Calu3 (cell line): Measurements from ENCODE around the gene CATSPERZ. TPM values are rescaled to one million over a fixed set of nuclear protein-coding genes. Genes with fewer than 3 reads are reported as not detected.

Experiments used
- BruUV-seq: library from RNA; stranded (reverse); fragments of 400-500 nt; replicated peaks from 2 replicates; lab custom pipeline; 2021; lab: Mats Ljungman, UMichigan
- CTCF ChIA-PET: fragments of 300-600 bp; sonication (Branson Sonifier 250); formaldehyde crosslinking; loops from one replicate; lab custom pipeline; 2022; ENCODE audit warnings: antibody characterized with exemption; lab: Charles Lee
- DNase-seq: peaks from one replicate; pipeline ENCODE4 v3.0.0; 2022
- H3K27ac Mint-ChIP-seq: one replicate; pipeline ENCODE4 v1.8.0; 2022; ENCODE audit warnings: mixed read lengths; ENCODE audit not compliant: unreplicated experiment
- H3K27me3 Mint-ChIP-seq: one replicate; pipeline ENCODE4 v1.8.0; 2022; ENCODE audit warnings: mixed read lengths; ENCODE audit not compliant: unreplicated experiment
- H3K36me3 Mint-ChIP-seq: one replicate; pipeline ENCODE4 v1.8.0; 2022; ENCODE audit warnings: mild to moderate bottlenecking, moderate library complexity, mixed read lengths; ENCODE audit not compliant: insufficient read depth, unreplicated experiment
- H3K4me1 Mint-ChIP-seq: one replicate; pipeline ENCODE4 v1.8.0; 2022; ENCODE audit warnings: mild to moderate bottlenecking, low read depth, mixed read lengths; ENCODE audit not compliant: unreplicated experiment
- H3K4me3 Mint-ChIP-seq: one replicate; pipeline ENCODE4 v1.8.0; 2022; ENCODE audit warnings: mild to moderate bottlenecking, low read depth, moderate library complexity, mixed read lengths; ENCODE audit not compliant: unreplicated experiment
- H3K9me3 Mint-ChIP-seq: one replicate; pipeline ENCODE4 v1.8.0; 2022; ENCODE audit warnings: low read depth, mixed read lengths; ENCODE audit not compliant: unreplicated experiment
- CTCF ChIP-seq: fragments of 200-600 bp; IDR thresholded peaks from one replicate; pipeline ENCODE4 v1.8.0; 2022; ENCODE audit warnings: antibody characterized with exemption; ENCODE audit not compliant: unreplicated experiment
- intact Hi-C: fragments of 100-400 bp; cut with micrococcal nuclease; formaldehyde crosslinking; loops from one replicate; pipeline ENCODE4 v1.10.0; 2022; ENCODE audit not compliant: unreplicated experiment
- total RNA-seq: library from RNA; stranded (reverse); gene quantifications from 2 replicates; pipeline ENCODE4 v1.2.3, GENCODE V29; 2022

The CATSPERZ gene
- total RNA-seq, 1 experiment from 2014 or later: 0.85 TPM

- no TSS peak for BruUV-seq
- intact Hi-C loops: no loop called here
- Mint-ChIP-seq H3K36me3 (no peaks in the 10 kb centered on the region), H3K9me3 (no peaks in the 10 kb centered on the region), H3K4me3 (peak overlapping the region; percentile 52), H3K27ac (no peak overlapping the region), H3K27me3 (no peaks in the 10 kb centered on the region), H3K4me1 (peaks cover 9% of the 10 kb centered on the region)
- TF ChIP-seq CTCF: no peak
- CTCF ChIA-PET: interaction anchor here (0.8 to 2.3 kb wide), 6 partner anchors 9 to 106 kb away, joined by 3 to 27 read pairs (median 8); partner anchors contain the start of genes PRDX5 and TRMT112
- DNase-seq: no peak
These were observed 42.9 kb downstream of the CATSPERZ start for GRCh38 chr11:64342869-64343745.

- Mint-ChIP-seq H3K9me3 (no peaks in the 10 kb centered on the region), H3K27ac (no peak overlapping the region), H3K27me3 (no peaks in the 10 kb centered on the region), H3K4me3 (no peak overlapping the region), H3K36me3 (no peaks in the 10 kb centered on the region), H3K4me1 (peaks cover 9% of the 10 kb centered on the region)
- CTCF ChIA-PET: interaction anchor here (0.8 to 2.3 kb wide), 2 partner anchors 11 to 38 kb away, joined by 3 to 22 read pairs; partner anchors contain the start of gene ESRRA
- intact Hi-C loops: no loop called here
- peak; percentile 54 for DNase-seq
- TF ChIP-seq CTCF: peak; percentile 27
- BruUV-seq: no TSS peak
These were observed 43.8 kb downstream of the CATSPERZ start for GRCh38 chr11:64343767-64344559.

- H3K9me3 Mint-ChIP-seq: no peaks in the 10 kb centered on the region
- H3K36me3 Mint-ChIP-seq: no peaks in the 10 kb centered on the region
- intact Hi-C loops: no loop called here
- peaks cover 9% of the 10 kb centered on the region for H3K4me1 Mint-ChIP-seq
- no peak for TF ChIP-seq CTCF
- H3K27ac Mint-ChIP-seq: no peak overlapping the region
- no TSS peak for BruUV-seq
- DNase-seq: no peak
- no peak overlapping the region for H3K4me3 Mint-ChIP-seq
- no peaks in the 10 kb centered on the region for H3K27me3 Mint-ChIP-seq
- CTCF ChIA-PET: interaction anchor here (0.6 to 0.8 kb wide), 2 partner anchors 12 to 39 kb away, joined by 3 read pairs; partner anchors contain the start of gene ESRRA
These were observed 44.6 kb downstream of the CATSPERZ start for GRCh38 chr11:64344787-64345186.

- BruUV-seq: no TSS peak
- CTCF ChIA-PET: no interaction called here
- Mint-ChIP-seq H3K36me3 (no peaks in the 10 kb centered on the region), H3K9me3 (no peaks in the 10 kb centered on the region), H3K4me3 (no peak overlapping the region), H3K27me3 (no peaks in the 10 kb centered on the region), H3K4me1 (peaks cover 9% of the 10 kb centered on the region), H3K27ac (peak overlapping the region; percentile 59)
- no peak for DNase-seq
- TF ChIP-seq CTCF: no peak
- intact Hi-C loops: no loop called here
These were observed 47.2 kb downstream of the CATSPERZ start for GRCh38 chr11:64347193-64347867.
